Right atrium auricular region (tissue), 2 donors: Measurements from ENCODE around the gene MESP1. TPM values are rescaled to one million over a fixed set of nuclear protein-coding genes. Genes with fewer than 3 reads are reported as not detected.

Source experiments
- DNase-seq: peaks from one replicate; pipeline ENCODE4 v3.0.0-alpha.2; 2019; ENCODE audit warnings: low spot score
- H3K27ac ChIP-seq, 2 donors: fragments of 200-600 bp; sonication (generic); 1 replicate in 1 of 2; 2 replicates in 1 of 2; pipeline ENCODE4 v1.5.1; 2016 to 2019
- H3K27me3 ChIP-seq, 2 donors: fragments of 200-600 bp; sonication (generic); one replicate each; pipeline versions ENCODE4 v1.5.1 to v1.6.0; 2017 to 2019
- H3K36me3 ChIP-seq: fragments of 200-600 bp; sonication (generic); one replicate; pipeline ENCODE4 v1.5.1; 2016
- H3K4me1 ChIP-seq, 2 donors: fragments of 200-600 bp; sonication (generic); one replicate each; pipeline versions ENCODE4 v1.5.1 to v1.6.0; 2017 to 2019
- H3K4me3 ChIP-seq, 2 donors: fragments of 200-600 bp; sonication (generic); 1 replicate in 1 of 2; 2 replicates in 1 of 2; pipeline ENCODE4 v1.5.1; 2017 to 2019; ENCODE audit warnings: mild to moderate bottlenecking in 1 of 2, moderate library complexity in 1 of 2
- H3K9me3 ChIP-seq, 2 donors: fragments of 200-600 bp; sonication (generic); one replicate each; pipeline ENCODE4 v1.5.1; 2019
- total RNA-seq, 2 donors: library from RNA; depleted of rRNA; stranded (reverse); fragments of >200 nt; gene quantifications; one replicate each; pipeline ENCODE4 v1.1.0, GENCODE V29; 2016
- TF ChIP-seq, protein P1 (sequence below), 2 donors: fragments of 200-600 bp; sonication (generic); IDR thresholded peaks; one replicate each; pipeline ENCODE4 v1.5.1; 2019; ENCODE audit warnings: antibody characterized with exemption in 2 of 2

The MESP1 gene
- total RNA-seq, 2 donors from 2014 or later: 2.3 to 2.4 TPM

DNA sequence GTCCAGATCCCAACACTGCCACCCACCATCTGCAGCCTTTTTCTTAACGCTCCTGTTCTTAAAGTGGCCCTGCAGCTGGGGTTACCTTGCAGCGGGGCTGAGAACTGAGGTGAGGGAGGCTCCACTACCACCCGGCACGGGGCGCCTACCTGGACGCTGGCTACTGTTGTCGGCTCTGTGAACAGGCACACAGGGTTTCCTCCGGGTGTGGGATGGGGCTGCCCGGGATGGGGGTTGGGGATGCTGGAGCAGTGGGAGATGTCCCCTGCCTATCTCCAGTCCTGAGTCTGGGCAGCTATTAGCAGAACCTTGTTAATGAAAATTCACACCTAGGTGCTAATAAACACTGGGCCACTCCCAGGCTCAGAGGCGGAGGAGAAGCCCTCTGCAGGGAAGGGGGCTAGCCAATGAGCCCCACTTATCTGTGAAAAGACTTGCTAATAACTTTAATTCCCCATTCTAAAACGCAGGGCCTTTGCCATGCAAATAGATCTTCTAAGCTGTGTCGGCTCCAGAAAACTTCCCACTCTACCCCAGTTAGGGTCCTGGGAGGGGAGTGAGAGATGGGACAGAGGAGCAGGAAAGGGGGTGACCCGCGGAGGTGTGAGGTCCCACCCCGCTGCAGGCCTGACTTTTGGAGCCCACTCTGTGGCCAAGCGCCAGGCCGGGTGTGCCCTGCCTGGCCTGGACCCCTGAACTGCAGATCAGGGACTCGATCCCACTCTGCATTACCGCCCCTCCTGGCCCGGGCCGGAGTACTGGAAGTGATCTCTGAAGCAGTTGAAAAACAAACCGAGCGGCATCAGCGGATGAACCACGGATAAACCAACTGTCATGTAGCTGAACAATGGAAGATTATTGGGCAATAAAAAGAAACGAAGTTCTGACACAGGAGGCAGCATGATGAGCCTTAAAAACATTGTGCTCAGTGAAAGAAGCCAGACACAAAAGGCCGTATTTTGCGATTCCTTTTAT, 3.1 kb downstream of the MESP1 start:
- TF ChIP-seq, protein P1, sequence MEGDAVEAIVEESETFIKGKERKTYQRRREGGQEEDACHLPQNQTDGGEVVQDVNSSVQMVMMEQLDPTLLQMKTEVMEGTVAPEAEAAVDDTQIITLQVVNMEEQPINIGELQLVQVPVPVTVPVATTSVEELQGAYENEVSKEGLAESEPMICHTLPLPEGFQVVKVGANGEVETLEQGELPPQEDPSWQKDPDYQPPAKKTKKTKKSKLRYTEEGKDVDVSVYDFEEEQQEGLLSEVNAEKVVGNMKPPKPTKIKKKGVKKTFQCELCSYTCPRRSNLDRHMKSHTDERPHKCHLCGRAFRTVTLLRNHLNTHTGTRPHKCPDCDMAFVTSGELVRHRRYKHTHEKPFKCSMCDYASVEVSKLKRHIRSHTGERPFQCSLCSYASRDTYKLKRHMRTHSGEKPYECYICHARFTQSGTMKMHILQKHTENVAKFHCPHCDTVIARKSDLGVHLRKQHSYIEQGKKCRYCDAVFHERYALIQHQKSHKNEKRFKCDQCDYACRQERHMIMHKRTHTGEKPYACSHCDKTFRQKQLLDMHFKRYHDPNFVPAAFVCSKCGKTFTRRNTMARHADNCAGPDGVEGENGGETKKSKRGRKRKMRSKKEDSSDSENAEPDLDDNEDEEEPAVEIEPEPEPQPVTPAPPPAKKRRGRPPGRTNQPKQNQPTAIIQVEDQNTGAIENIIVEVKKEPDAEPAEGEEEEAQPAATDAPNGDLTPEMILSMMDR (IDR thresholded peaks at IDR 0.05): no peak
- H3K9me3 ChIP-seq: no peaks in the 10 kb centered on the region
- H3K4me3 ChIP-seq: no peak overlapping the region
- H3K36me3 ChIP-seq: no peaks in the 10 kb centered on the region
- H3K4me1 ChIP-seq: peaks cover 0 to 14% of the 10 kb centered on the region in 2 donors
- H3K27ac ChIP-seq: no peak overlapping the region
- DNase-seq: no peak
- no peaks in the 10 kb centered on the region for H3K27me3 ChIP-seq

DNA sequence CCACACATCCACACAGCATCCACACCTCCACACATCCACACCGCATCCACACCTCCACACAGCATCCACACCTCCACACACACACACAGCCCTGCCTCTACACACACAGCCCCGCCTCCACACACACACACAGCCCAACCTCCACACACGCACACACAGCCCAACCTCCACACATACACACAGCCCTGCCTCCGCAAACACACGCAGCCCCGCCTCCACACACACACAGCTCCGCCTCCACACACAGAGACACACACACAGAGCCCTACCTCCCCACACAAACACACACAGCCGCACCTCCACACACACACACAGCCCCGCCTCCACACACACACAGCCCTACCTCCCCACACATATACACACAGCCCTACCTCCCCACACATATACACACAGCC, 4.7 kb downstream of the MESP1 start:
- no peak overlapping the region for H3K4me3 ChIP-seq
- no peaks in the 10 kb centered on the region for H3K9me3 ChIP-seq
- no peak for DNase-seq
- H3K4me1 ChIP-seq: peaks cover 0 to 13% of the 10 kb centered on the region in 2 donors
- no peaks in the 10 kb centered on the region for H3K36me3 ChIP-seq
- H3K27me3 ChIP-seq: no peaks in the 10 kb centered on the region
- TF ChIP-seq, protein P1 (IDR thresholded peaks at IDR 0.05): no peak
- H3K27ac ChIP-seq: no peak overlapping the region

DNA sequence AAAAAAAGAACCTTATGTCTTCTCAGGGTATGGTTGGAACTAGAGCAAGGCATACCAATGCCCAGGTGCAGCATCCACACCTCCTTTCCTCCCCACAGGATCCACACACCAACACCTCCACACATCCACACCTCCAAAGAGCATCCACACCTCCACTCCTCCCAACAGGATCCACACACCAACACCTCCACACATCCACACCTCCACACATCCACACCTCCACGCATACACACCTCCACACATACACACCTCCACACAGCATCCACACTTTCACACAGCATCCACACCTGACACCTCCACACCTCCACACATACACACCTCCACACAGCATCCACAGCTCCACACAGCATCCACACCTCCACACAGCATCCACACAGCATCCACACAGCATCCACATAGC, 5.3 kb downstream of the MESP1 start:
- Histone ChIP-seq H3K36me3 (no peaks in the 10 kb centered on the region), H3K9me3 (no peaks in the 10 kb centered on the region), H3K27ac (no peak overlapping the region), H3K4me3 (no peak overlapping the region), H3K27me3 (no peaks in the 10 kb centered on the region), H3K4me1 (peaks cover 0 to 9% of the 10 kb centered on the region in 2 donors)
- TF ChIP-seq, protein P1 (IDR thresholded peaks at IDR 0.05): no peak
- DNase-seq: no peak

DNA sequence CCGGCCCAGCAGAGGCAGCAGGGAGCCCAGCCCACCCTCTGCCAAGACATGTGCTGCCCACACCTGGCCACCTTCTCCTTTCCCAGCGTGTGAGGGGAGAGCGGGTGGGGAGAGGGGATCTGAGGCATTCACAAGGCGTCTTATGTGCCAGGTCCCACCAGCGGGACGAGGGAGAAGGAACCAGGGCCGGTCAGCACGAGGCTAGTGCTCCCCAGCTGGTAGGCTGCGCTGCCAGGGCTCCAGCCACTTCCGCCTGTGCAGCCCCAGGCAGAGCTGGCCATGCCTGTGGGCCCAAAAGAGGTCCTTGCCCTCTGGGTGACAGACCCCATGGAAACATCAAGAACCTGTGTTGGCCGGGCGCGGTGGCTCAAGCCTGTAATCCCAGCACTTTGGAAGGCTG, 5.9 kb downstream of the MESP1 start:
- TF ChIP-seq, protein P1 (IDR thresholded peaks at IDR 0.05): no peak
- H3K27ac ChIP-seq: no peak overlapping the region

DNA sequence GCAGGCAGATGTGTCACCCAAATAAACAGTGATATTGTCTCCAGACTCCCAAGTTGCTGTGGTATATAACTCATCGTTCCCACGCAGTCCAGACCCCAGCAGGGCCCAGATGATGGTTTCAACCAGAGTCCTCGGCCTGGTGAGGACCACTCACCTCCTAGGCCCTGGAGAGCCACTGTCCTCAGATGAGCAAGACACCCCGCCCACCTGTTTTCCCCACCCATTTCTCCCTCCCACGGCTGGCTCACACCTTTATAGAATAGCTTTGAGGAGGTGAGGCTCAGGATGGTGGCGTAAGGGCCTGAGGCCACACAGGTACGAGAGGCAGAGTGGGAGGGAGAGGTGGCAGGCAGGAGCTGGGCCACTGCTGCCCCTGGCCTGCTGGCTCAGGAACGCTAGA, 7.5 kb downstream of the MESP1 start:
- Histone ChIP-seq H3K4me3 (no peak overlapping the region), H3K36me3 (no peaks in the 10 kb centered on the region), H3K9me3 (no peaks in the 10 kb centered on the region), H3K27ac (no peak overlapping the region), H3K4me1 (no peaks in the 10 kb centered on the region), H3K27me3 (no peaks in the 10 kb centered on the region)
- DNase-seq: no peak
- TF ChIP-seq, protein P1 (IDR thresholded peaks at IDR 0.05): no peak

More for the DNA sequence above, 5.9 kb downstream of the MESP1 start:
- no peaks in the 10 kb centered on the region for H3K27me3 ChIP-seq
- H3K4me1 ChIP-seq: peaks cover 0 to 4% of the 10 kb centered on the region in 2 donors
- H3K36me3 ChIP-seq: no peaks in the 10 kb centered on the region
- H3K9me3 ChIP-seq: no peaks in the 10 kb centered on the region
- no peak for DNase-seq
- no peak overlapping the region for H3K4me3 ChIP-seq
